Measurements from ENCODE around the gene KIF6.

Gene KIF6

GRCh38 chr6:39602601-39603519 is 122.3 kb downstream of the KIF6 start:
- in situ Hi-C loops (cut with MboI; ENCODE audit: low sequenced_read_pairs): no loop called here

GRCh38 chr6:39599973-39600372 is 125.2 kb downstream of the KIF6 start:
- in situ Hi-C loops (cut with MboI; ENCODE audit: low sequenced_read_pairs): no loop called here

- in situ Hi-C loops (cut with MboI; ENCODE audit: low sequenced_read_pairs): no loop called here
These were observed 125.9 kb downstream of the KIF6 start for GRCh38 chr6:39599341-39599740.

GRCh38 chr6:39594285-39594684 is 130.9 kb downstream of the KIF6 start:
- in situ Hi-C loops (cut with MboI; ENCODE audit: low sequenced_read_pairs): no loop called here

- in situ Hi-C loops (cut with MboI; ENCODE audit: low sequenced_read_pairs): no loop called here
These were observed 131.6 kb downstream of the KIF6 start for GRCh38 chr6:39593646-39594045.

- in situ Hi-C loops (cut with MboI; ENCODE audit: low sequenced_read_pairs): no loop called here
These were observed 134.3 kb downstream of the KIF6 start for GRCh38 chr6:39590871-39591393.

GRCh38 chr6:39587080-39587479 is 138.1 kb downstream of the KIF6 start:
- in situ Hi-C loops (cut with MboI; ENCODE audit: low sequenced_read_pairs): no loop called here

GRCh38 chr6:39585641-39586040 is 139.6 kb downstream of the KIF6 start:
- in situ Hi-C loops (cut with MboI; ENCODE audit: low sequenced_read_pairs): no loop called here

GRCh38 chr6:39577446-39578165 is 147.6 kb downstream of the KIF6 start:
- in situ Hi-C loops (cut with MboI; ENCODE audit: low sequenced_read_pairs): no loop called here

- in situ Hi-C loops (cut with MboI; ENCODE audit: low sequenced_read_pairs): no loop called here
These were observed 148.5 kb downstream of the KIF6 start for GRCh38 chr6:39576556-39577303.

GRCh38 chr6:39574991-39575390 is 150.2 kb downstream of the KIF6 start:
- in situ Hi-C loops (cut with MboI; ENCODE audit: low sequenced_read_pairs): no loop called here

- in situ Hi-C loops (cut with MboI; ENCODE audit: low sequenced_read_pairs): no loop called here
These were observed 151.7 kb downstream of the KIF6 start for GRCh38 chr6:39573541-39573940.

- in situ Hi-C loops (cut with MboI; ENCODE audit: low sequenced_read_pairs): no loop called here
These were observed 152.4 kb downstream of the KIF6 start for GRCh38 chr6:39572661-39573340.

GRCh38 chr6:39568896-39569295 is 156.3 kb downstream of the KIF6 start:
- in situ Hi-C loops (cut with MboI; ENCODE audit: low sequenced_read_pairs): no loop called here

- in situ Hi-C loops (cut with MboI; ENCODE audit: low sequenced_read_pairs): no loop called here
These were observed 158.1 kb downstream of the KIF6 start for GRCh38 chr6:39567091-39567490.

GRCh38 chr6:39566456-39566855 is 158.8 kb downstream of the KIF6 start:
- in situ Hi-C loops (cut with MboI; ENCODE audit: low sequenced_read_pairs): no loop called here

GRCh38 chr6:39565956-39566355 is 159.3 kb downstream of the KIF6 start:
- in situ Hi-C loops (cut with MboI; ENCODE audit: low sequenced_read_pairs): no loop called here

- in situ Hi-C loops (cut with MboI; ENCODE audit: low sequenced_read_pairs): no loop called here
These were observed 161.5 kb downstream of the KIF6 start for GRCh38 chr6:39563566-39564311.

- in situ Hi-C loops (cut with MboI; ENCODE audit: low sequenced_read_pairs): no loop called here
These were observed 163.5 kb downstream of the KIF6 start for GRCh38 chr6:39561536-39562266.
